IPS-18c (cell line): ENCODE data around the gene SLC22A15.

ENCODE experiments used
- H3K4me3 ChIP-seq: 2 replicates; pipeline ENCODE4 v1.7.0; 2013; ENCODE audit warnings: low read depth, mild to moderate bottlenecking, low read length, moderate library complexity; ENCODE audit not compliant: insufficient read depth
- H3K9me3 ChIP-seq: one replicate; pipeline ENCODE4 v1.6.1; 2013; ENCODE audit warnings: mild to moderate bottlenecking, low read length, moderate library complexity; ENCODE audit not compliant: control insufficient read depth, insufficient read depth

SLC22A15 gene

GRCh38 chr1:116110567-116111523, 134.5 kb downstream of the SLC22A15 start, which contains the start of gene MAB21L3:
Gene MAB21L3, plus strand, starts transcription at chr1:116111399. Its CDS starts 1,217 bp downstream, at chr1:116112616.
- Histone ChIP-seq H3K4me3 (no peak within 1 kb of the TSS), H3K9me3 (no peaks in the 10 kb centered on the region)

GRCh38 chr1:116111524-116112021, 135.3 kb downstream of the SLC22A15 start:
- H3K9me3 ChIP-seq: no peaks in the 10 kb centered on the region
- no peak overlapping the region for H3K4me3 ChIP-seq

GRCh38 chr1:116112388-116113140, 136.3 kb downstream of the SLC22A15 start:
- Histone ChIP-seq H3K4me3 (no peak overlapping the region), H3K9me3 (no peaks in the 10 kb centered on the region)

GRCh38 chr1:116113615-116114014, 137.3 kb downstream of the SLC22A15 start:
- H3K4me3 ChIP-seq: no peak overlapping the region
- H3K9me3 ChIP-seq: no peaks in the 10 kb centered on the region

- no peaks in the 10 kb centered on the region for H3K9me3 ChIP-seq
- no peak overlapping the region for H3K4me3 ChIP-seq
Observed at GRCh38 chr1:116115476-116116439, 139.4 kb downstream of the SLC22A15 start.

- no peak overlapping the region for H3K4me3 ChIP-seq
- H3K9me3 ChIP-seq: no peaks in the 10 kb centered on the region
Observed at GRCh38 chr1:116118471-116118870, 142.2 kb downstream of the SLC22A15 start.
